H7 (cell line): Measurements from ENCODE around the gene PLEKHA5. TPM values are rescaled to one million over a fixed set of nuclear protein-coding genes. Genes with fewer than 3 reads are reported as not detected.

Experiments
- DNase-seq: peaks from one replicate; pipeline ENCODE4 v3.0.0; 2012
- H3K27me3 ChIP-seq: 2 replicates; pipeline ENCODE4 v1.6.0; 2011; ENCODE audit warnings: mild to moderate bottlenecking, low read length; ENCODE audit not compliant: control insufficient read depth, insufficient read depth
- H3K36me3 ChIP-seq: replicated peaks from 2 replicates; pipeline ENCODE4 v1.5.1; 2011; ENCODE audit warnings: low read length; ENCODE audit not compliant: control insufficient read depth, insufficient read depth
- H3K4me3 ChIP-seq: 2 replicates; pipeline ENCODE4 v1.5.1; 2011; ENCODE audit warnings: low read depth, mild to moderate bottlenecking, control low read depth, low read length, moderate library complexity; ENCODE audit not compliant: insufficient read depth
- total RNA-seq: library from RNA; depleted of rRNA; stranded (reverse); fragments of >200 nt; shearing (Covaris generic); gene quantifications from 2 replicates; pipeline ENCODE4 v1.2.3, GENCODE V29; 2014

The PLEKHA5 gene
- total RNA-seq, 1 experiment from 2014 or later = 33.9 TPM

GRCh38 chr12:19421503-19422282 is 292.2 kb downstream of the PLEKHA5 start:
- no peak overlapping the region for H3K4me3 ChIP-seq
- H3K36me3 ChIP-seq = no peaks in the 10 kb centered on the region
- H3K27me3 ChIP-seq = no peaks in the 10 kb centered on the region
- no peak for DNase-seq

DNA sequence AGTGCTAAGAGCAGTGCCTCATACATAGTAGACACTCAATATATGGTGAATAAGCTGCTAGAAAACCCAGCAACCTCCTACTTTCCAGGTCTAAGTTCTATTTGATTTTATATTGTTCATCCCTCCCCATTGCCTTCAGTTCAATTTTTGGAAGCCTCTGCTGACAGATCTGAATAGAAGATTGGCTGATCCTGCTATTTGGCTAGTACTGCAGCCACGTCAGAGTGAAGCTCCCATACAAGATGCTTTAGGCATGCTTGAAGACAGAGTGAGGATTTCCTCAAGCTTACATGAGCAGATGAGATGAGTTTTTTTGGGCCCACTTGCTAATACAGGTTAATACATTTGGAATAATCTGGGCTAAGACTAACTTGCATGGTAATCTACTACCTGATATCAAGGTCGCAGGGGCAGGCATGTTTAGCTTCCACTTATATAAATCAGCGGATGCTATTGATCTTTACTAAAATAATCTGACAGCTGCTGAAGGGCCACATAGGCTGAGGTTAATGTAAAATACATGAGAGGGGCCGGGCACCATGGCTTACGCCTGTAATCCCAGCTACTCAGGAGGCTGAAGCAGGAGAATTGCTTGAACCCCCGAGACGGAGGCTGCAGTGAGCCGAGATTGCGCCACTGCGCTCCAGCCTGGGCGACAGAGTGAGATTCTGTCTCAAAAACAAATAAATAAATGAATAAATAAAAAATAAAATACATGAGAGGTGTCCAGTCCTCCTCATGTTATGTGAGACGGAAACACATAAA is 293.8 kb downstream of the PLEKHA5 start:
- Histone ChIP-seq H3K4me3 (no peak overlapping the region), H3K36me3 (no peaks in the 10 kb centered on the region), H3K27me3 (no peaks in the 10 kb centered on the region)
- DNase-seq = no peak
